ENCODE measurements around the gene MRPL55. TPM values are rescaled to one million over a fixed set of nuclear protein-coding genes. Genes with fewer than 3 reads are reported as not detected.

Gene MRPL55
- total RNA-seq, 4 donors from 2014 or later: 64.7 to 123 (median 74.2) TPM

GRCh38 chr1:228068359-228068758, 40.7 kb downstream of the MRPL55 start:
- intact Hi-C loops (cut with DNase I; ENCODE audit: low total_unique reads): no loop called here
- in situ Hi-C loops (cut with MboI; ENCODE audit: low sequenced_read_pairs in 4 of 4): no loop called here
- Histone ChIP-seq H3K27ac (no peak overlapping the region), H3K9me3 (no peaks in the 10 kb centered on the region), H3K4me1 (no peaks in the 10 kb centered on the region), H3K36me3 (no peaks in the 10 kb centered on the region), H3K4me3 (no peak overlapping the region), H3K27me3 (peaks cover 27 to 51% (median 41%) of the 10 kb centered on the region in 3 donors)
- ATAC-seq: no peak
- TF ChIP-seq POLR2A (IDR thresholded peaks at IDR 0.05): no peak
- TF ChIP-seq CTCF (IDR thresholded peaks at IDR 0.05 in 4 of 5, conservative IDR thresholded peaks at IDR 0.05 in 1 of 5): no peak
- no peak for DNase-seq

- no peak for ATAC-seq
- DNase-seq: no peak
- TF ChIP-seq POLR2A (IDR thresholded peaks at IDR 0.05) (no peak), CTCF (IDR thresholded peaks at IDR 0.05 in 4 of 5, conservative IDR thresholded peaks at IDR 0.05 in 1 of 5) (no peak)
- Histone ChIP-seq H3K9me3 (no peaks in the 10 kb centered on the region), H3K4me3 (no peak overlapping the region), H3K27ac (no peak overlapping the region), H3K36me3 (no peaks in the 10 kb centered on the region), H3K27me3 (peaks cover 34 to 61% (median 43%) of the 10 kb centered on the region in 3 donors), H3K4me1 (no peaks in the 10 kb centered on the region)
- intact Hi-C loops (cut with DNase I; ENCODE audit: low total_unique reads) (no loop called here), in situ Hi-C loops (cut with MboI; ENCODE audit: low sequenced_read_pairs in 4 of 4) (no loop called here)
These were observed 42.0 kb downstream of the MRPL55 start for GRCh38 chr1:228066891-228067654.

- intact Hi-C loops (cut with DNase I; ENCODE audit: low total_unique reads) (no loop called here), in situ Hi-C loops (cut with MboI; ENCODE audit: low sequenced_read_pairs in 4 of 4) (no loop called here)
These were observed 42.7 kb downstream of the MRPL55 start for GRCh38 chr1:228066416-228066815.

GRCh38 chr1:228065543-228066347, 43.4 kb downstream of the MRPL55 start:
- no peaks in the 10 kb centered on the region for H3K4me1 ChIP-seq
- ATAC-seq (no peak), DNase-seq (no peak)
- H3K9me3 ChIP-seq: no peaks in the 10 kb centered on the region
- no peak overlapping the region for H3K4me3 ChIP-seq
- no peaks in the 10 kb centered on the region for H3K36me3 ChIP-seq
- peaks cover 46 to 68% (median 51%) of the 10 kb centered on the region in 3 donors for H3K27me3 ChIP-seq
- intact Hi-C loops (cut with DNase I; ENCODE audit: low total_unique reads): no loop called here
- no peak overlapping the region for H3K27ac ChIP-seq
- TF ChIP-seq CTCF (IDR thresholded peaks at IDR 0.05 in 4 of 5, conservative IDR thresholded peaks at IDR 0.05 in 1 of 5): no peak
- in situ Hi-C loops (cut with MboI; ENCODE audit: low sequenced_read_pairs in 4 of 4): no loop called here

More at GRCh38 chr1:228066416-228066815, 42.7 kb downstream of the MRPL55 start:
- Histone ChIP-seq H3K36me3 (no peaks in the 10 kb centered on the region), H3K27ac (no peak overlapping the region), H3K27me3 (peaks cover 39 to 68% (median 49%) of the 10 kb centered on the region in 3 donors), H3K9me3 (no peaks in the 10 kb centered on the region), H3K4me1 (no peaks in the 10 kb centered on the region), H3K4me3 (no peak overlapping the region)
- DNase-seq: no peak
- TF ChIP-seq CTCF (IDR thresholded peaks at IDR 0.05 in 4 of 5, conservative IDR thresholded peaks at IDR 0.05 in 1 of 5) (no peak), POLR2A (IDR thresholded peaks at IDR 0.05) (no peak)
- ATAC-seq: no peak
